ENCODE data around the gene ARL6IP4.

DNA sequence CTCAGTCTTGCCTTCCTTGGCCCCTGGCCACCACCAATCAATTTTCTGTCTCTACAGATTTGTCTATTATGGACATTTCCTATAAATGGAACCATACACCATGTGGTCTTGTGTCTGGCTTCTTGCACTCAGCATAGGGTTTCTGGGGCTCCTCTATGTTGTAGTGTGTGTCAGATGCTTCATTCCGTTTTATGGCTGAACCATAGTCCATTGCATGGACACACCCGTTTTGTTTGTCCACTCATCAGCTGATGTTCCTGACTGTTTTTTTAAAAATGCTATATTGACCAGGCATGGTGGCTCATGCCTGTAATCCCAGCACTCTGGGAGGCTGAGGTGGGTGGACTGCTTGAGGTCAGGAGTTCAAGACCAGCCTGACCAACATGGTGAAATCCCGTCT is 21.0 kb downstream of the ARL6IP4 start:
- TF ChIP-seq EZH2 (IDR thresholded peaks at IDR 0.05; ENCODE audit: low read length, missing control alignments), result no peak
- TF ChIP-seq, protein P1, sequence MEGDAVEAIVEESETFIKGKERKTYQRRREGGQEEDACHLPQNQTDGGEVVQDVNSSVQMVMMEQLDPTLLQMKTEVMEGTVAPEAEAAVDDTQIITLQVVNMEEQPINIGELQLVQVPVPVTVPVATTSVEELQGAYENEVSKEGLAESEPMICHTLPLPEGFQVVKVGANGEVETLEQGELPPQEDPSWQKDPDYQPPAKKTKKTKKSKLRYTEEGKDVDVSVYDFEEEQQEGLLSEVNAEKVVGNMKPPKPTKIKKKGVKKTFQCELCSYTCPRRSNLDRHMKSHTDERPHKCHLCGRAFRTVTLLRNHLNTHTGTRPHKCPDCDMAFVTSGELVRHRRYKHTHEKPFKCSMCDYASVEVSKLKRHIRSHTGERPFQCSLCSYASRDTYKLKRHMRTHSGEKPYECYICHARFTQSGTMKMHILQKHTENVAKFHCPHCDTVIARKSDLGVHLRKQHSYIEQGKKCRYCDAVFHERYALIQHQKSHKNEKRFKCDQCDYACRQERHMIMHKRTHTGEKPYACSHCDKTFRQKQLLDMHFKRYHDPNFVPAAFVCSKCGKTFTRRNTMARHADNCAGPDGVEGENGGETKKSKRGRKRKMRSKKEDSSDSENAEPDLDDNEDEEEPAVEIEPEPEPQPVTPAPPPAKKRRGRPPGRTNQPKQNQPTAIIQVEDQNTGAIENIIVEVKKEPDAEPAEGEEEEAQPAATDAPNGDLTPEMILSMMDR (conservative IDR thresholded peaks at IDR 0.05 in 1 of 2, IDR thresholded peaks at IDR 0.05 in 1 of 2; ENCODE audit: low read depth in 1 of 2, low read length in 2 of 2), result no peak

Measured in fibroblast of lung (primary cell).